GM18868 (cell line): ENCODE measurements around the gene TRAPPC10.

Experiments used
- ATAC-seq: cut with Tn5 transposase; IDR thresholded peaks from one replicate; pipeline ENCODE4 v1.9.1; 2021; ENCODE audit warnings: mild to moderate bottlenecking, moderate library complexity; ENCODE audit not compliant: unreplicated experiment

The TRAPPC10 gene

DNA sequence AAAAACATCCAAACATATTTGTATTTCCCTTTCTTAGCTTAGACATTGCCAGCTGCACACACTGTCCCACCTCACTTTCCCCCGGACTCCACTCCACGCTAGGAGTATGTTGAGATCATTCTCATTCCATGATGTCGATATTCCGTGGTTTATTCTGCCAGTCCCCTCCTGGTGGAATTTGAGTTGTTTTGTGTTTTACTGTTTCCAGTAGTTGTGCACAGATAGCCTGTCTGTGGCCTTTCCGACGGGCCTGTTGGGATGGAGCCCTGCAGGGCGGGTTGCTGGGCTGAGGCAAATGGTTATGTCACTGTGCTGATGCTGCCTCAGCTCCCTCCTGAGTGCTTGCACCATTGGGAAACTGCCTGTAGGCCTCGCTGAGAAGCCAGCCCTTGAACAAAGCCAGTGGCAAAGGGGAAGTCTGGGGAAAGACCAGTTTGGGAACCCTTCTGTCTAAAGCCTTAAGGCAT, 12.8 kb downstream of the TRAPPC10 start:
- ATAC-seq, result no peak

DNA sequence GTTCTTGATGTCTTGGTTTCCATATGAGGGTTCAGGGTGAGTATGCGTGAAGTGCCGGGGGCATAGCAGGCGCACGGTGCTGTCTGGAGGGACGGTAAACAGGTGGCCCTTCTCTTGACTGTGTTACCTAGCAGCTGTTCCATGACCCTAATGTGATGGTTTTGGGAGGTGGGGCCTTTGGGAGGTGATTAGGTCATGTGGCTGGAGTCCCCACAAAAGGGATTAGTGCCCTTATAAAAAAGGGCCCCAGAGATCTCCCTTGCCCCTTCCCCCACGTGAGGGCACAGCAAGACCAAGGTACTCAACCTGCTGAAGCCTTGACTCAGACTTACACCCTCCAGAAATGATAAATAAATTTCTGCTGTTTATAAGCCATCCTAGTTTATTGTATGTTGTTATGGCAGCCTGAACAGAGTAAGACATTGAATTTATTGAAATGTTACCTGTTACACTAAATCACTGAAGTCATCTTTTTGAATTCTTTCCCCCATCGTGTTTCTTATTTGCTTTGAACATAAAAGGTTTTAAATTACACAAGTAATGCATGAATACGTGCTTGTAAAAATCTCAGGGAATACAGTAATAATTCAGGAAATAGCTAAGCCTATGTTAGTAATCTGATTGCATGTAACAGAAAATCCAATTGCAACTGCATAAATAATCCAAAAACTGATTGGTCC, 15.6 kb downstream of the TRAPPC10 start:
- no peak for ATAC-seq

DNA sequence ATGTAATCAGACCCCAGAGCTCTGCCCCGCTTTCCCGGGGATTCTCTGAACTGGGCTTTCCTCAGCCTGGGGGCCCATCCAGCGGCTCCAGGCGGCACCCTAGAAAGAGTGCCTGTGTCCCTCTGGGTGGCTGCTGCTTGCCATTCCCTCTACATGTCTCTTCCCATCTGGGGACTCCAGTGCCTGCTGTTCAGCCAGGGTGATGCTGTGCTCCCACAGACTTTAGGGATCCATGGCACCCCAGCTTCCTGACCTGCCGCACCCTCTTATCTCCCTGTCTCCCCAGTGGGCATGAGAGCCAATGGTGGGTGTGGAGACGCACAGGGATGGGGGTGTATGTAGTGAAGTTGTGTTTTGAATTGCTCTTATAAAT, 16.2 kb downstream of the TRAPPC10 start:
- ATAC-seq, result no peak

DNA sequence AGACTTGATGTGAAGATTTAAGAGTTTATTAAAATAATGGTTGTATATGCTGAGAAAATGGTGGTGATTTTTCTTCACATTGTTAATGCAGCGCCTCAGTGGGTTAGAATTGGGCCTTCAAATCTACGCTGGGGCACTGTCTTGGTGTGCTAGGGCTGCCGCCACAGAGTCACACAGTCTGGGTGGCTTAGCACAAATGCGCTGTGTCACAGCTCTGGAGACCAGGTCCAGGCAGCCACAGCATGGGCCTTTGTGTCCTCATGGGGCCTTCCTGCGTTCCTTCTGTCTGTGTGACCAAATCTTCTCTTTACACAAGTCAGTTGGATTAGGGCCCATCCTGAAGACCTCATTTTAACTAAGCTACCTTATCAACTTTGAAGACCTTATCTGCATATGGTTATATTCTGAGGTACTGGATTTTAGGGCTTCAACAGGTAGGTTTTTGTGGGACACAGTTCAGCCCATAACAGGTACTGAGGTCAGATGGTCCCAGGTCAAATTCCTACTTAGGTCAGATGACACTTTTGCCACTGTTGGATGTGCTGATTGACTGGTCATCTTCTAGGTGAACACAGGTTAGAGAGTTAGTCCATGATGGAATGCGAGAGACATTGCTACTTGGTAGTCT, 17.5 kb downstream of the TRAPPC10 start:
- no peak for ATAC-seq

DNA sequence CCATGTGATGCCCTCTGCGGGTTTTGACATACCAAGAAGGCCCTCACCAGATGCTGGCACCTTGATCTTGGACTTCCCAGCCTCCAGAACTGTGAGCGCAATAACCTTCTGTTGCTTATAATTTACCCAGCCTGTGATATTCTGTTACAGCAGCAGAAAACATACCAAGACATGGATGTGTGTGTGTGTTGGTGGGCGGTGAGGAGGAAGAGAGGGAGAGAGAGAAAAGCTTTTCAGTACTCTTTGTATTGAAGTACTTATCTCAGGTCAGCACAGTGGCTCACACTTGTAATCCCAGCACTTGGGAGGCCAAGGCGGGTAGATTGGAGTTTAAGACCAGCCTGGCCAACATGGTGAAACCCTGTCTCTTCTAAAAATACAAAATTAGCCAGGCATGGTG, 23.1 kb downstream of the TRAPPC10 start:
- no peak for ATAC-seq

DNA sequence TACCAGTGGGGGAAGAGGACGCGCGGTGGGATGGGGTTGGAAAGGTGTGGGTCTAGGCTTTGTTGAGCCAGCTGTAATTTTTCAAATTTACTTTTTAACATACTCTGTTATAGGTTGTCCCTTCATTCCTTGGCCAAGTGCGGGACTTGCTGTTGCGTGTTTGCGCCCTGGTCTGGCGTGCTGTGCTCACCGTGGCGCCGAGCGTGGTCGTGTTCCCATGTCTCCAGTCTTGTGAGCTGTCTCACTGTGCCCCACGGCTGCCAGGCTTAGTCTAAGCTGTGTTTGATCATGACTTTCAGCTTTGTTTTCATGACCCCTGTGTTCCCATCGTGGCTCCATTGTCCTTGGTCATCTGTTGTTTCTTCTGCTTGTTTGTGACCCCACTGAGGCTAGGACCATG, 26.0 kb downstream of the TRAPPC10 start:
- no peak for ATAC-seq

DNA sequence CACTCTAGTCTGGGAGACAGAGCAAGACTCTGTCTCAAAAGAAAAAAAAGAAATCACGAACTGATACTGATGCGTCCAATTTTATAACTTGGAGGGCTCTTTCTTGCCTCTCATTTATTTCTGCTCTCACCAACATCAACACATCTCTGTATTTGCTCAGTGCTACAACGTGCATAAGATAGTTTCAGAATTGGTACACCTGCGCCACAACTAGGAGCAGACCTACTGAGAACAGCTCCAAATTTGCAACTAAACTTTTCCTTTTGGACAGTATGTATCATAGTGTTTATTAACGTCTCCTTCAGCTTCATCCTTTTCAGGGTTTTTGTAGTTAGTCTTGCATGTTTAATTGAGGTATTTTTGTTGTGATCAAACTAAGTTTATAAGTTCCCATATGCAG, 27.7 kb downstream of the TRAPPC10 start:
- ATAC-seq, result no peak

DNA sequence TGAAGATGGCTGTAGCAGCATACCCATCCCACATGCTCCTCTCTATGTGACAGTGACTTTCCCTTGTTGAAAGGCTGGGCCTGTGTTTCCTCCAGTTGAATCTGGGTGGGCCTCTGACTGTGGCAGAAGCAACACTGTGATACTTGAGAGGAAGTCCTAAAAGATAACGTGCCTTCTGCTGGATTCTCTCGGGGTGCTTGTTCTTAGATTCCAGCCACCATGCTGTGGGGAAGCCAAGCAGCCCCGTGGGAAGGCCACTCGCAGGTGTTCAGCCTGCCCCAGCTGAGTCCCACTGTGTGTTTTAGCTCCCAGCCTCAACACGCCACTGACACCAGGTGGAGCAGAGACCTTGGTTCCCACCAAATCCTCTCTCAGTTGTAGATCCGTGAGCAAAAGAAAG, 31.5 kb downstream of the TRAPPC10 start:
- no peak for ATAC-seq

DNA sequence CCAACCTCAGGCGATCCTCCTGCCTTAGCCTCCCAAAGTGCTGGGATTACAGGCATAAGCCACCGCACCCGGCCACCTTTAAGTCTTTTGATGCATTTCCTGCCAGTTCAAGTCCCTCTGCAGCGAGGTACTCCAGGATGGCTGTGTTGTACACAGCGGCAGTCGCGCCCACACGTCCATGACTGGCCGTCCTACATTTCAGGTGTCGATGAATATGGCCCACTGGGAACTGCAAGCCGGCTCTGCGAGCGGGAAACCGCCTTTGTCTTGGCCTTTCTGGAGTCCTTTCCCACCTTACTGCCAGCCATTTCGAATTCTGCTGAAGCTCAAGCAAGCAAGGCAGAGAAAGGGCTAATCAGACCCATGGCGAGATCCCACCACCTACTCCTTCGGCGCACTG, 34.6 kb downstream of the TRAPPC10 start:
- no peak for ATAC-seq

DNA sequence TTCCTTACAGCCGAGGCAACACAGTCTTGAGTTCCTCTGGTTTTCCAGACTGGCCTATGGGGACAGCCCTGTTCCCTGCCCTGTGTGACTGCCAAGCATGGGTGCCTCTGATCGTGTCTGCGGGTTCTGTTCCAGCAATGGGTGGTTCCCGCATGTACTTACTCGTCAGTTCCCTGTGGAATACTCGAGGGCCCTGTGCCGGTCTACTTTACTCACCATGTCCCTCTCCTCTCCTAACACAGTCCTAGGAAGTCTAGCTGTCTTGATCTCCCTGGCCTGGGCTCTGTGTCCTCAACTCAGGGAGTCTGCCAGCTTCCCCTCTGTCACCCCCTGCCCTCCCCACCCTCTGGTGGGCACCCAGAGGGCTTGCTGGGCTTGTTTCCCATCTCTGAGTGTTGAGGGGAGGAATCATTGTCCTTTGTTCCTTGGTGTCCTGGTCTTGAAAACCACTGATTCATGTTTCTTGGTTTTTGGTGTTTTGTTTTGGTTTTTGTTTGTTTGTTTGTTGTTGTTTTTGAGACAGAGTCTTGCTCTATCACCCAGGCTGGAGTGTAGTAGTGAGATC, 36.0 kb downstream of the TRAPPC10 start:
- ATAC-seq, result no peak

DNA sequence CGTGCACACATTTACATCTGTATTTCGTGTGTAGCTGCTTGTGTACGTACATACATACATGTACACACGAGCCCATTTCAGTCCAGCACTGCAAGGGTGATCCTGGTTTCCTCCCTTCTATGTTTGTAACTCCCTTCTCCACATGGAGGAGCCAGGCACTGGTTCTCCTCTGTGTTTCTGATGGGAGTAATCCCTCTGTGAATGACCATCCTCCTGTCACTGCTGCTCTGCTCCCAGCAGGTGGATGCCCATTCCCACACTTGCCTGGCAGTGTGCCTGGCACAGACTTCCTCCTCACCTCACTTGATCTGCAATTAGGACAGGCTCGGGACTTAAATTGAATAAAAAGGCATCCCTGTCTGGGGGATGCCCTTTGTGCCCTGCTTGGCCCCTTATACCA, 37.1 kb downstream of the TRAPPC10 start:
- no peak for ATAC-seq

DNA sequence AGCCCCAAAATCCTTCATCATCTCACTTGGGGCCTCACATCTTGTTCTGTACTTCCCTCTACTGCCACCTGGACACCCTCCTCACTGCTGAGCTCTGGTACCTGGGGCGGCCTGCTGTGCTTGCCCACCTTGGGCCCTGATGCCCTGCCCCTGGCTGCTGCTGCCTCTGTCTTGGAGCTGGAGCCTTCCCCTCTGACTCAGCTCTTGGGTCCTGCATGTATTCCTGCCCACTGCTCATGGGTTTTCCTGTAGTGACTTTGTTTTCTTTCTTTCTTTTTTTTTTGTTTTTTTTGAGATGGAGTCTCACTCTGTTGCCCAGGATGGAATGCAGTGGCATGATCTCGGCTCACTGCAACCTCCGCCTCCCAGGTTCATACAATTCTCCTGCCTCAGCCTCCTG, 37.5 kb downstream of the TRAPPC10 start:
- no peak for ATAC-seq

DNA sequence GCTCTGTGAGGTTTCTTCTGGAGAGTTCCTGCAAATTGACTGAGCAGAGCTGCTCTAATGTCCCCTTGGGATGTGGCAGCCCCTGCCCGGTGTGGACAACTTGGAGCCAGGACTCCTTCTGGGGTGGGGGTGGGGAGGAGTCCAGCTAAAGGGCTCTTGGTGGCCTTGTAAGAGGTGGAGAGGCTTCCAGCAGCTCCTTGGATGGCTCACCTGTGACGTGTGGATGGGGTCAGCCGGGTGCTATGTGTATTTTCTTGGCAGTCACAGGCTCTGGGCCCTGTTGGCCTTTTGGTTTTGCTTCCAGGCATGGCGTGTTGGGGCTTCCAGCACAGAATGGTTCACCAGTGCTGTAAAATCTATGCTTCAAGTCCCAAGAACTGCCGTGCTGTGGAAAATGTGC, 38.2 kb downstream of the TRAPPC10 start:
- no peak for ATAC-seq

DNA sequence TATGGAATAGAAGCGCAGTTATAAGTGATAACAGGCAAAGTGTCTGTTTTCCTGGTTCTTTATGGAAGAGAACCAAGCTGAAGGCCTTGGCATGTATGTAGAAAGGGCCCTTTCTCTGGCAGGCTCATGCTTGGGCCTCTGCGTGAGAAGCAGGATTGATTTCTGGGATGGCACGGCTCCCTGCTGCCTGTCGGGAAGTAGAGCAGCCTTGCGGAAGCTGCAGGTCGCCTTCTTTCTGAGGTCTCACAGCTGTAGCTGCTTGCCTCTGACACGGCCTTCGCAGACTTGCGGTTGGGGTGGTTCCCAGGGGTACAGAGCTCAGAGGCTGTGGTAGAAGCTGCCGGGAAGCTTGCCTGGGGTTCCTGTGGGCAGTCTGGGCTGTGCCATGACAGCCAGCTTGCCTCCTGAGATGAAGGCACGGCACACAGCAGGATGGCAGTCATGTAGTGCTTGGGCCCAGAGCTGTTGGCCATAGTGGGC, 39.4 kb downstream of the TRAPPC10 start:
- ATAC-seq, result no peak

DNA sequence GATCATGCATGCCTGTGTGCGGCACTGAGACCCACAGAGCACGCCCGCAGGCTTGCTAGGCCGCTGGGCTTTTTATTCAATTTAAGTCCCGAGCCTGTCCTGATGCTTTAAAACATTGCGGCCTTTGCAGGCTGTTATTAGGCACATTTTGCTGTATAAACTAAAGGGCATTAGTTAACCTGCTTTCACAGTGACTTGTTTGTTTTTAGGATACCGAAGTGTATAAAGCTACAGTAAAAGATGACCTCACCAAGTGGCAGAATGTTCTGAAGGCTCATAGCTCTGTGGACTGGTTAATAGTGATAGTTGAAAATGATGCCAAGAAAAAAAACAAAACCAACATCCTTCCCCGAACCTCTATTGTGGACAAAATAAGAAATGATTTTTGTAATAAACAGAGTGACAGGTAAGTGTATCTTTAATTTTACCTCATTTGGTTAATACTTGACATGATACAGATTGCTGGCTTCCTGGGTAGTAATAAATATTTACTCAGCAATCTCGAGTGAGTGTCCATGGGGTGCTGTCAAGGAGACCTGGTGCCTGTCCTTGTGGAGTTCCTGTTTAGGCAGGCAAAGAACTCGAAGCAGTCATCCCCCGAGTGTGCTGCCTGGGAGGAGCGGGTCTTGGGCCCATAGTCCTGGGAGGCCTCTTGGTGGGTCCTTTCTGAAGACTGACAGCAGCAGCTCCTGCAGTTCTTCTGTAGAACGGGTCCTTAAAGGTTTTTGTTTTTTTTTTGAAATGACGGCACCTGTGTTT, 40.1 kb downstream of the TRAPPC10 start:
- ATAC-seq, result no peak

DNA sequence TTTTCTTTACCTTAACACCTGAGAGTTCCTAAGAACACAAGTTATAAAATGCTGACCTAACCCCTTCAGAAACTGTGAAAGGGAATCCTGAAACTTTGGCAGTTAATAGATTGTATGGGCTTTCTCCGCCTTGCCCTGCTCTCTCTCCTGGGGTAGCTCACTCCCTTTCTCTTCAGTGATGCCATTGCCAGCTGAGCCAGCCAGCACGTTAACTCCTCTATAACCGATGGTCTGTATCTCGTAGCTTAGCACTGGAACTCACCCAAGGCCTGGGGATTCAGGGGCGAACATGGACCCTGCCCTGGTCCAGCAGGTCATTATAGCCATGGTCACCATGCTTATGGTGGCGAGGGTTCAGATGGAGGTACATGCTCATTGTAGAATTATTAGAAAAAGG, 40.7 kb downstream of the TRAPPC10 start:
- no peak for ATAC-seq

DNA sequence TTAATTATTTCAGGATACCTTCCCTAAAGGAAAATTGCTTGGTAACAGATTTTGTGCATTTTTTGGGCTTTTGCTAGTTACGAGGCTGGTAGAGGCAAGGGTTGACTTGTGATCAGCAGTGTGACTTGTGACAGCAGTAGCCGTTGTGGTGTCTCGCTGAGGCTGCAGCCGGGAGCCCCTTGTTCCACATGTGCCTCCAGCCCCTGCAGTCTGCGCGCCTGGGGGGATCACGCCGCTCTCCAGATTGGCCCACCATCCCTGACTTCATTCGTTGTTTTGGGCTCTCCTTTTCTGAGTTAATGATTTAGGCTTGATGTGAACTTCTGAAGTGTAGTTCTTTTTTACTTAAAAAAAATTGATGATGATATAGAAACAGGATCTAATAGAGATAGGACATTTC, 41.5 kb downstream of the TRAPPC10 start:
- ATAC-seq, result no peak

DNA sequence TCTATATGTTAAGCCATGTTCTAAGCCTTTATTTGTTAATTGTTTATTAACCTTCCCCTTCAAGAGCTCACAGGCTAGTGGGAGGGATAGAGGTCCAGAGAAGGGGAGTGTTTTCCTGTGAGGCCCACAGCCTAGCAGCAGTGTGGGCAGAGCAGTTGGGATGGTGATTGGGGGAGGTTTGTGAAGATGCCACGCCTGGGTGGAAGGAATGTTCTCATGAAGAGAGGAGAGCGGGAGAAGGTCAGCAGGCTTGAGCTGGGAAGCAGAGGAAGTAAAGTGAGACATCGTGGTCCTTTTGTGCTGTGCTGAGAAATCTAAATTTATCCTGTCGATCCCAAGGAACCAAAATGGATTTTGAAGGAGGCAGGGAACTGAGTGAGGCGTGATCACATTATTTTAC, 42.6 kb downstream of the TRAPPC10 start:
- ATAC-seq, result no peak

DNA sequence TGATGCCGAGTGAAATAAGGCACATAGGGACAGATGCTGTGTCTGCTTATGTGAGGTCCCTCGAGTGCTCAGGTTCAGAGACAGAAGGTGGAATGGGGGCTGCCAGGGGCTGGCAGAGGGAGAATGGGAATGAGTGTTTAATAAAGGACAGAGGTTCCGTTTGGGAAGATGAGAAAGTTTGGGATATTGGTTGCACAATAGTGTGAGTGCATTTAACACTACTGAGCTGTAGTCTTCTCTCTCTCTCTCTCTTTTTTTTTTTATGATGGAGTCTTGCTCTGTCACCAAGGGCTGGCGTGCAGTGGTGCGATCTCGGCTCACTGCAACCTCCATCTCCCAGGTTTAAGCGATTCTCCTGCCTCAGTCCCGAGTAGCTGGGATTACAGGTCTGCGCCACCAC, 44.9 kb downstream of the TRAPPC10 start:
- ATAC-seq, result no peak

DNA sequence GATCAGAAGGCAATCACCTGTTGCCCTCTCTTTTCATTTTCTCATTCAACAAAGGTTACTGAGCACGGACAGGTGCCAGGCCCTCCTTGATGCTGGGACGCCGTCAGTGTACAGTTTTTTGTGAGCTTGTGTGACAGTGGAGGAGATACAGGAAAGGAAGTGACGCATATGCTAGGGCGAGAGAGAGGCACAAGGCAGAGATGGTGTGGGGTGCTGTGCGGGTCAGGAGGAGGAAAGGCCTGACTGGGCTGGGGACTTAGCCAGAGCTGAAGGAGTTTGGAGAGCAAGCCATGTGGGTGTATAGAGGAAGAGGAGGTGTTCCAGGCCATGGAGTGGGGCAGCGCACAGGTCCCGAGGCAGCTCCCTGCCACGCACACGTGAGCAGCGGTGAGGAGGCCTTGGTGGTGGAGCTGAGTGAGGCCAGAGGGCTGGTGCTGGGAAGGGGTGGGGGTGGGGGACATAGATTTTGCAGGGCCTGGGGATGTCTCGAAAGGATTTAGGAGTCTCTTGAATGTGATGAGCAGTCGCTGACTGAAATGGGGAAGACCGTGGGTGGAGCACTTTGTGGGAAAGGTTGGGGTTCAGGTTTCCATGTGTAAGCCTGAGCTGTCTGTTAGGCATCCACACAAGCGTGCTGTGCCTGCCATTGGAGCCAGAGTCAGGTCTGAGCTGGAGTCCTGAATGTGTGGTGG, 46.0 kb downstream of the TRAPPC10 start:
- ATAC-seq, result no peak

DNA sequence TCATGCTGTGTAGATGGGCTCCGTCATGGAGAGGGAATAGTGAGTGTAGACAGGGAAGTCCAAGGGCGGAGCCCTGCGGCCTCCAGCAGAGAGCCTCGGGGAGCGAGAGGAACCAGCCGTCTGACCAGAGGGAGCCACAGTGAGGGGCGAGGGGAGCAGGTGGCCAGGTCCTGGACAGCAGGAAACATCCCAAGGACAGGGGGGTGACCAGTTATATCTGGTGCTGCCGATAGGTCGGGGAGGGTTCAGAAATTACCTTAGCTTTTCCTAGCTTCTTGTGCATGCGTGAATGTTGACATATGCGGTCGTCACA, 46.5 kb downstream of the TRAPPC10 start:
- no peak for ATAC-seq
